Effector CD4-positive, alpha-beta T cell (primary cell): ENCODE data around the gene CCDC137.
A peak's percentile ranks its signal among the peaks of the same experiment; 100 is the strongest.

Experiments used
- DNase-seq: peaks from one replicate; pipeline ENCODE4 v3.0.0-alpha.2; 2020

CCDC137 gene

GRCh38 chr17:81702934-81703746, 36.6 kb downstream of the CCDC137 start, which contains the start of gene MRPL12:
TSS of gene MRPL12 (plus strand) at chr17:81703367. CDS start at chr17:81703502, 135 bp downstream.
- peak; percentile 88 for DNase-seq

DNA sequence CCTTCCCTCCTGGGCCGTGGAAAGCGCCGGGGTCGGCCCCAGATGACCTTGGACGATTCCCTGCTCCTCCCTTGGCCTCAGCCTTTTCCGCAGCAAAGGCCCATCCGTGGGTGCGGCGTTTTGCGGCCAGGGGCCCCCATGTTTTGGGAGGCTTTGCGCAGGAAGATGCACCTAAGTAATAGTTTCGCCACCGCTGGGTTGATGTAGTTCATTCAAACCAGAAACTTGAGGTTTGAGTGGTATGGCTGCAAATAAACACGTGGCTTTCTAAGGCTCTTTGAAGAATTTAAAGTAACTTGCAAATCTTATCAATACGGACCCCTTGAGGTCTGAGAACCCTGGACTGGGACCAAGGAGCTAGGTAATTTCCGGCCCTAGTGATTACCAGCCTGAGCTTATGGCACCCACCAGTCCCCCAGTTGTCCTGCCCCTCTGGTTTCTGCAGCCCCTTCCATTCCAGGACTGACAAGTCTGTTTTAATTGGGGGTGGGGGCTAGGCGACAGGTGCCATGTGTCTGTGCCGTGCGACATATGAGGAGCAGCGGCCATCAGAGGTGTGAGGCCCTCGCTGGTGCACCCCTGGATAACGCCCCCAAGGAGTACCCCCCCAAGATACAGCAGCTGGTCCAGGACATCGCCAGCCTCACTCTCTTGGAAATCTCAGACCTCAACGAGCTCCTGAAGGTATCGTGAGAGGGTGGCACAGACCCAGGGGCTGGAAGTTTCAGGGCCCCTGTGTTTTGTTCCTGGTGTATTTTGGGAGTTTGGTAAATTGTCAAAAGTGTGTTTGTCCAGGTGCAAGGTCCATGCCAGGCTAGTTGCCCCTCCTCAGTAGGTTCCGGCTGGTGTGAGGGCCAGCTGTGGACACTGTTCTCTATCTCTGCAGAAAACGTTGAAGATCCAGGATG, 37.5 kb downstream of the CCDC137 start:
- no peak for DNase-seq

DNA sequence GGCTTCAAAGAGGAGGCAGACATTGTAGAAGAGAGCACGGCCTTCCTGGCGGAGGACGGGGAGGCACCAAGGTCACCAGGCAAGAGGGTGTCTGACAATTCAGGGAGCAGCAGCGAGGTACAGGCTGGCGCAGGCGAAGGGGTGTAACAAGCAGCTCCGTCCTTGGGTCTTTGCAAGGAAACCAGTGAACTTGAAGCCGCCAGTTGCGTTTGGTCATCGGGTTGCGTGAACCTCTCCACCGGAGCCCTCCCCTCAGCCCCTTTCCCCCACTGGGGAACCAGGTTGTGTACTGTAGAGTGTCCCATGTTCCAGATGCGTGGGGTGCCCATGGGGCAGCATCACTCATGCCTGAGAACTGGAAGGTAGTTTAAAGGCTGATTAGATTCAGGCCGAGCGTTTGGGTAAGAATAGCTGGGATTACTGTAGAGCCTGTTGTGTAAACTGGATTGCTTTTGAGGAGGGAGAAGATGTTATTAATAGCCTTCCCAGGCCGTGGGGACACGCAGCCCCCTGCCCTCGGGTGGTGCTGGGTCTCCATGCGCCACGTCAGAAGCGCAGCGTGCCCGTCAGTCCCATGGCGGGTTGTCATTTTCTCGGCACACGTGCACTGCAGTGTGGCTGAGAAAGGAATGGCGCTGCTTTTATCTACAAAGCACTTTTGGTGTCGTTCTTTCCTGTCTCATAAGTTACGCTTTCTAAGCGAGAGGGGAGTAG, 39.1 kb downstream of the CCDC137 start:
- no peak for DNase-seq

DNA sequence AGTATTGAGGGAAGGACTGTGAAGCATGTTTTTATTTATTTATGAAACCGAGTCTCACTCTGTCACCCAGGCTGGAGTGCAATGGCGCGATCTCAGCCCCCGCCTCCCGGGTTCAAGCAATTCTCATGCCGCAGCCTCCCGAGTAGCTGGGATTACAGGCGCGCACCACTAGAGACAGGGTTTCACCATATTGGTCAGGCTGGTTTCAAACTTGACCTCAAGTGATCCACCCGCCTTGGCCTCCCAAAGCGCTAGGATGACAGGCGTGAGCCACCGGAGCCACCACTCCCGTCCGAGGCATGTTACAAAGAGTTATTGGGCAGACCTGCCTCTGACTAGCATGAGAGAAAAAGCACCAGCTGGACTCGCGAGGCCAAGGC, 39.7 kb downstream of the CCDC137 start:
- DNase-seq = no peak

DNA sequence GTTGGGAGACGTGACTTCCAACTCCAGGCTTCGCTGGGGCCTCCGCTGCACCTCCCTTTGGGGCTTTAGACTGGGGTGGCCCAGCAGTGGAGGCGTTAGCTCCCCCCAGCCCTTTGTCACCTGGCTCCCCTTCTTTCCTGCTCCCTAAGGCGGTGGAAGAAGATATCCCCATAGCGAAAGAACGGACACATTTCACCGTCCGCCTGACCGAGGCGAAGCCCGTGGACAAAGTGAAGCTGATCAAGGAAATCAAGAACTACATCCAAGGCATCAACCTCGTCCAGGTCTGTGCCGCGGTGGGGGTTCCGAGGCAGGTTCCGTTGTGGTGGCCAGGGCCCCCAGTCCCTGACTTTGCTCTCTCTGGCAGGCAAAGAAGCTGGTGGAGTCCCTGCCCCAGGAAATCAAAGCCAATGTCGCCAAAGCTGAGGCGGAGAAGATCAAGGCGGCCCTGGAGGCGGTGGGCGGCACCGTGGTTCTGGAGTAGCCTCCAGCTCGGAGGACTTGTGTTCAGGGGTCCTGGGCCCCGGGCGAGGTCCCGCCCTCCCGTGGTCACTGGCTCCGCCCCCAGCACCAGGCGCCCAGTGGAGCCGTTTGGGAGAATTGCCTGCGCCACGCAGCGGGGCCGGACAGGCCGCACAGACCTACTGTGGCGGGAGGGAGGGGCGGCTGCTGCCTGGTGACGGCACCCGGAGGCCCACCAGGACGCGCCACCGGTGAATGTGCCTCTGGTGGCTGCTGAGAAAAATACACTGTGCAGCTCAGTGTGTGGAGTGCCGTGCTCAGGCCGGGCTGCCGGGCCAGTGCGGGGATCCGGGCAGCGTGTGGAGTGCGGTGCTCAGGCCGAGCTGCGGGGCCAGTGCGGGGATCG, 40.5 kb downstream of the CCDC137 start:
- no peak for DNase-seq

DNA sequence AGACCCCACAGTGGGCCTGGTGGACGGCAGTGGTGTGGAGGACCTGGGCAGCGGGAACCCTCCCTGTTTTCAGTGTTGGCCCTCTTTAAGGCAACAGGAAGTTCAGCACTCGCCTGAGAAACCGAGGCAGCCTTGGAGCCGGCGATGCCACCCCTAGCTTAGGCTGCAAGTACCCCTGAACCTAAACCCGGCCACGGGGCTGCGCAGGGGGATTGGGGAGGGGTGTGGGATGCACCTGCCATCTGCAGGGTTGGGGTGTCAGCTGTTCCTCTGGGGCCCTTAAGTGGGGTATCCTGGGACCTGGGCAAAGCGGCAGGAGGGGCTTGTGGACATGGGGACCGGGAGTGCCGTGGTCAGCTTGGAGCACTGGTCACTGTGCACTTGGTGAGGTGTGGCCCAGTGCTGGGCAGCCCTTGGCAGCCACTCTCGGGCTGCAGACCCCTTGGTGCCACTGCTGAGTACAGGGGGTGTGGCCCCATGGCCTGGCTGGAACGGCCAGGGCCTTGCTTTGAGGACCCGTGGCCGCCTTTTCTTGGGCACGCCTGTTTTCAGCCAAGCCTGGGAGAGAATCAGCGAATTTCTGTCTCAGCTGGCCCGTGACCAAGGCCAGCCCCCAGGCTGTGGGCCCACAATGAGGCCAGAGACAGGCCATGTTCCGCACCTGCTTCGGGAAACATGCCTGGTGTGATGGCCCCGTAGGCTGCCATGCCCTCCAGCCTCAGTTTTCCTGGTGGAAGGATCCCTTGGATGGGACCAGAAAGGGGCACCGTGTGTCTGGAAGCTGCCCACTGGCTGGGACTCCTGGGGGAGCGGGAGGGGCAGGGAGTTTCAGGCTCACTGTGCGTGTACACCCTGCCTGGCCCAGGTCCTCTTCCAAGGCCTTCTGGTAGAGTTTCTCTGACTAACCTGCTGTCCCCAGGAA, 41.4 kb downstream of the CCDC137 start:
- no peak for DNase-seq

GRCh38 chr17:81708739-81709185, 42.2 kb downstream of the CCDC137 start:
- DNase-seq = no peak

DNA sequence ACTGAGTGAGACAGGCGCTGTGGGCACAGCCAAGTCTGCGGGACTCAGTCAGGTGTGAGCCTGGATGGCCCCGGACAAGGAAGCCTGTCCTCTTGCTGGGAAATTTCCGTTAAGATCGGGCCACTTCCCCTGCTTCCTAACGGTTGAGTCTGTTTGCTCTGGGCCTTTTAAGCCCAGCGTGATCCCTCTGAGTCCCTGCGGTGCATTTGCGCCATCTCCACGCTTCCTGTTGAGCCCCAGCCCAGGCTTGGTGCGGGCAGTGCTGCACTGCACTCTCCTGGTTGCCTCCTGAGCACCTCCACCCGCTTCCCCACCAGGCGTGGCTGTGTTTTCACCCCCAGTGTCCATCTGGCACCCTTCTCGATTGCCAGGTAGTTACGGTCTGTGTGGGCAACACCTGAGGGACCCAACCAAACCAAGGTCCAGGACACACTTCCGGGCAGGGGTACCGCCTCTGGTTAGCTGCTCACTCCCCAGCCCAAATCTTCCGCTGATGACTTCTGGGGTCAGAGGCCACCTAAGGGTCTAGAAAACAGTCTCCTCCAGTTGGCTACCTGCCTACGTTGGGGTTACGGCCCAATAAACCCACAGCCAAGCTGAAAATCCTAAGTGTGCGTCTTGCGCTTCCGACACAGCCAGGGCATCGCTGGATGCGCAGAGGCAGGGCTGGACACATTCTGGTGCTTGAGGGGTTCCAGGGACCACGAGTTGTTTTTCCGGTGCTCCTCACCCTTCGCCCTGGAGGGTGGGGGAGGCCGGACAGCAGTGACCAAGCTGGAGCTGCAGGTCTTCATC, 44.2 kb downstream of the CCDC137 start:
- no peak for DNase-seq

DNA sequence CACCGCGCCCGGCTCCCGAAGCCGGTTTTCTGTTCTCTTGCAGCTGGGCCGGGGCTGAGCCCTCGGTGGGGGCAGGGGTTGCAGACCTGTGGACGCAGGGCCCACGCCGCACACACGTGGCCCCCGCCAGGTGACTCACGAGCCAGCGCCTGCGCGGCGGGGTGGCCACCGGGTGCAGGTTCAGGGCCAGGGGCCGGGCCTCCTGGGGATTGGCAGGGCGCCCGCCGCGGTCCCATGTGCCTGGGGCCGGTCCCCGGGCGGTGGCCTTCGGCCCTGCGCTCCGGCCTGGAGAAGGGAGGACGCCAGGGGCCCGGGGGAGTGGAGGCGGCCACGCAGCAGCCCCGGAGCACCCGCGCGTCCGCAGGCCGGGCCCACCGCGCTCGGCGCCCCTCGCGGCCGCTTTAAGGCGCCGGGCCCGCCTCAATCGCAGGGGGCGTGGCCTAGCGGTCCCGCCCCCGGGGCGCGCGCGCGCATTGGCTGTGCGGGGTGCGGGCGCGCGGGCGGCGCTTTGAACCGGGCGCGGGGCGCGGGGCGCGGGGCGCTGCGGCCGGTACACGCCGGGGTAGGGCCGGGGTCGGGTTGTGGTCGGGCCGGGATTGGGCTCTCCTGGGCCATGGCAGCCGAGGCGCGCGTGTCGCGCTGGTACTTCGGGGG, 45.4 kb downstream of the CCDC137 start, which contains the start of gene SLC25A10:
TSS of gene SLC25A10 (plus strand) at position 471 of the 654 bp plus-strand sequence. CDS start at position 614, 143 bp downstream.
- peak; percentile 65 for DNase-seq

DNA sequence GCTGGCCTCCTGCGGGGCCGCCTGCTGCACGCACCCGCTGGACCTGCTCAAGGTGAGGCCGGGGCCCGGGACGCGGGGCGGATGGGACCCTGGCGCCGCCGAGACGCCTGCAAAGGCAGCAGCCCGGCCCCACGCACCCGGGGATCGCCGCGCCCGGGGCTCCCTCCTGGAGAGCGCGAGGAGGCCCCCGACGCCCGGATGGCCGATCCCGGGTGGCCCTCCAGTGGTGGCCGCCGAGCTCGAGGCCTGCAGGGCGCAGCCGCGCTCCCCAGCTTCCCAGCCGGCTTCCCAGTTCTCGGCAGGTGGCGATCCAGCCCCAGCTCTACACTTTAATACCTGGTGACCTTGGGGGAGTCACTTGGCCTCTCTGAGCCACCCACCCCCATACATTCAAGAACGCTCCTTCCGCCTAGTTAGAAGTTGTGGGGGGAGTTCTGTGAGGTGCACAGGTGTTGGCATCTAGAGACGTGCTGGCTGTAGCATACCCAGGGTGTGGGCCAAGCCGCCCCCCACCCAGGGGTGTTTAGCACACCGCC, 46.0 kb downstream of the CCDC137 start:
- DNase-seq = no peak

DNA sequence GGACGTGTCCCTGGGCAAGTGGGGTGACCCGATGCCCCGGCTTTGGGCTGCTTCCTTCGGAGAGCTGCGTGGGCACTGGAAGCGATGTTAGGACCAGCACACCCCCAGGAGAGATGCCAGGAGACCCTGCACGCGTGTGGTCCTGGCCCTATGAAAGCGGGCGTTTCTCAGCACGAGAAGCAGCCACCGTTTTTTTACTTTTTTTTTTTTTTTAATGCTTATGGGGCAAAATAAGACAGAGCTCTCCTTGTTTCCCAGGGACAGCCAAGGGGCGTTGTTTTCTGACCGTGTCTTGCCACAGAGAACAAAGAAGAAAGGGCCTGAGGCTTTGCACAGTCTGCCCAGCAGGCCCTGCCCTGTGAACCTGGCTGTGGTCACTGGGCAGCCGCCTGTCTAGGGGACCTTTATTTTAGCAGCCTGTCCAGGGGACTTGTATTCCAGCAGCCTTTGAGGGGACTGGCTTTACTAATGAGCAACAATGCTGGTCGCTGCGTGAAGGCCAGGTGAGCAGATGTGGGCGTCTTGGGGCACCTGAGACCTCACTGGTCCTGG, 46.5 kb downstream of the CCDC137 start:
- no peak for DNase-seq

DNA sequence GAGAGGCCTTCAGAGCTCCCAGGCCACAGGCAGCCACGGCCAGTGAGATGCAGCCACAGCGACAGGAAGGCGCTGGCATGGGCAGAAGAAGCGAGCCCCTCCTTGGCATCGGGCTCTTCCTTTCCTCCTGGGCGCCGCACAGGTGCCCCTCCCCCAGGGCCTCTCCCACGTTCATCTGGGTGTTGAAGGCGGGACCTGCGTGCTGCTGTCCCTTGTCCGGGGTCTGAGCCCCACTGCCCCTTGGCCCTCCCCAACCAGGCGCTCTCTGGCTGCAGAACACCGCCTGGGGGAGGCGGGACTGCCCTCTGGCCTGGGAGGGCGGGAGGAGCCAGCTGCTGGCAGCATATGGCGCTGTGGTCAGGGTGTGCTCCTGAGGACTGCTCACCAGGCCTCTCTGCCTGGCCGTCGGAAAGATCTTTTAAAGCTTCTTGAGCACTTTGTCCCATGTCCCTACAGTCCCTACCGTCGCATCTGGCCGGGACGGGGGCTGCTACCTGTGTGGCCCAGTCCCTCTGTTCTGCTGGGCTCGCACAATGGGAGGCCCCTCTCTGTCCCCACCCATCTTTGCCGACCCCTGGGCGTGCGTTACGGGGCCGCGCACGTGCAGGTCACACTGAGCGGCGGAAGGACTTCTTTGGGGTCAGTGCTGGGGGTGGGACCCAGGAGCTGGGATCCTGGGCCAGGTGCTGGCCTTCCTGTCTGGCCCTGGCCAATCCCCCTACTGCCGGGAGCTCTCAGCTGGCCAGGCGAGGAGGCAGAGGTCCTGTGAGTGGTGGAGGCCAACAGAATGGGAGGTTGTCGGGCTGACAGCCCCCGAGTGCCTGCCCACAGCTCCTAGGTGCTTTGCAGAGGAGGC, 47.2 kb downstream of the CCDC137 start:
- no peak for DNase-seq

DNA sequence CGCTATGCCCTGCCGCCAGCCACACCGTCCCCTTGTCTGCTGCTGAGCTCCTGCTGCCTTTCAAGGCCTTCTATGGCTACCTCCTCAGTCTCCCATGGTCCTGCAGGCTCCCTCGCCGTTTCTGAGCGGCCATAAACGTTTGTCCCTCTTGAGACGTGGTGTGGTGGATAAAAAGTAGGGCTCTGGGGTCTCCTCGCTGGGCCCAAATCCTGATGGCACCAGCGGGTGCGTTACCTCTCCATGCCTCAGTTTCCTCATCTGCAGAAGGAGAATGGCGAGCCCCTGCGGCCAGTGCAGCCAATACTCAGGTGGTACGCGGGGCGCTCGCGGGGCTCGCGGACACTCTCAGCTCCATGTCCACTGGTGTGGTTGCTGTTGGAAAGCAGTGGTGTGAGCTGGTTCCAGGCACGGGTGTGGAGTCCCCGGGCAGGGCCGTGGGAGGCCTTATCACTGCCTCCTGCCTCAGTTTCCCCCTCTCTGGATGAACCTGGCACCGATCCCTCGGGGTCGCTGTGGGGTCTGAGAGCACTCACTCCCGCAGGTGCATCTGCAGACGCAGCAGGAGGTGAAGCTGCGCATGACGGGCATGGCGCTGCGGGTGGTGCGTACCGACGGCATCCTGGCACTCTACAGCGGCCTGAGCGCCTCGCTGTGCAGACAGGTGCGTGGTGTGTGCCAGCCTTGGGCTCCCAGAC, 48.0 kb downstream of the CCDC137 start:
- no peak for DNase-seq

- no peak for DNase-seq
Measured at GRCh38 chr17:81715107-81715871, 48.8 kb downstream of the CCDC137 start.

DNA sequence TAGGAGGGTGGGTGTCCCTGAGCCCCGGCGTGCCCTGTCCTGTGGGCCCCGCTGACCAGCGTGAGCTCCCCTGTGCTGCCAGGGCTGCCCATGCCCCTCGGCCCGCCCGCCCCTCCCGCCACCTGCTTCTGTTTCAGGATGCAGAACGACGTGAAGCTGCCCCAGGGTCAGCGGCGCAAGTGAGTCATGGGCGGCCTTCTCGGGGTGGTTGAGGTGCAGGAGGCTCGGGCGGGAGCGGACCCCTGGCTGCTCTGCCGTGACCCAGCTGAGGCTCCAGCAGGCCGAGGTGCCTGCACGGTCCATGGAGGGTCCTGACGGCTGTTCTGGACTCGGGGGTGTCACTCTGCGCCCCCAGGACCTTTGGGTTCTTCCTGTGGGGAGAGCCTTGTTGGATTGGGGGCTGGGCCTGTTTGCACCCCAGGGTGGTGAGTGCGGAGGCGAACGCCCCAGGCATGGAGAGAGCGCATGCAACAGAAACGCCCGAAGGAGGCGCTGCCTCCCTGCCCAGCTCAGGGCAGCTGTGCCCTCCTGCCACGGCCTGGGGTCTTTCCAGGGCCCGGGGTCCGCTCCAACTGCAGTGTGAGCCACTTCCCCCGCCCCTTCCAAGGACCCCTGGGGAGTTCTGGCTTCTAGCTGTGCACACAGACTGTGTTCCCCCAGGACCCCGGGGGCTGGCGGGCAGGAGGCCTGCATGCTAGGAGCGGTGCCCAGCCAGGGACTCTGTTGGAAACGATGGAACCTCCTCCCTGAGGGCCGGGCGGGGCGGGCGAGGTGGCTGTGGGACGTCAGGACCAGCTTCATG, 49.5 kb downstream of the CCDC137 start:
- no peak for DNase-seq

DNA sequence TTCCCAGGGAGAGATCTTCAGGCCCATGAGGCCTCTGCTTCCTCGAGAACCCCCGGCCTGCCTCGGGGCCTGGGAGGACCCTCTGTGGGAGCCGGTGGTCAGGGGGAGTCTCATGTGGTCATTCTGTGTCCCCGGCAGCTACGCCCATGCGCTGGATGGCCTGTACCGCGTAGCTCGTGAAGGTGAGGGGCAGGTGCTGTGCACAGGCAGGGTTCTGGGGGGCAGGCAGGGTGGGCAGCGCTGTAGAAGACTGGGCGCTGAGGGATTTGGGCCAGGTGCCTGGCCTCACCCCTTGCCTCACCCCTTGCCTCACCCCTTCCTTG, 50.1 kb downstream of the CCDC137 start:
- no peak for DNase-seq
